Muscle layer of duodenum (tissue), 2 donors: ENCODE results near the gene IL32.

Source experiments
- H3K27ac ChIP-seq: one replicate; pipeline ENCODE4 v1.7.0; 2013; ENCODE audit warnings: mild to moderate bottlenecking, low read length
- H3K27me3 ChIP-seq: one replicate; pipeline ENCODE4 v1.7.0; 2013; ENCODE audit warnings: low read depth, mild to moderate bottlenecking, control low read depth, low read length
- H3K36me3 ChIP-seq, 2 donors: one replicate each; pipeline ENCODE4 v1.7.0; 2013; ENCODE audit warnings: low read length in 2 of 2, control low read depth in 1 of 2, mild to moderate bottlenecking in 1 of 2; ENCODE audit not compliant: insufficient read depth in 2 of 2, control insufficient read depth in 1 of 2
- H3K4me1 ChIP-seq, 2 donors: one replicate each; pipeline ENCODE4 v1.7.0; 2013; ENCODE audit warnings: low read length in 2 of 2, mild to moderate bottlenecking in 2 of 2, control low read depth in 1 of 2, moderate library complexity in 1 of 2; ENCODE audit not compliant: insufficient read depth in 2 of 2, control insufficient read depth in 1 of 2
- H3K4me3 ChIP-seq, 2 donors: one replicate each; pipeline ENCODE4 v1.7.0; 2013; ENCODE audit warnings: low read length in 2 of 2, low read depth in 1 of 2, mild to moderate bottlenecking in 1 of 2
- H3K9me3 ChIP-seq, 2 donors: one replicate each; pipeline ENCODE4 v1.7.0; 2013; ENCODE audit warnings: low read length in 2 of 2, control low read depth in 1 of 2, mild to moderate bottlenecking in 1 of 2; ENCODE audit not compliant: control insufficient read depth in 1 of 2
- donor health status: healthy.

Gene IL32

DNA sequence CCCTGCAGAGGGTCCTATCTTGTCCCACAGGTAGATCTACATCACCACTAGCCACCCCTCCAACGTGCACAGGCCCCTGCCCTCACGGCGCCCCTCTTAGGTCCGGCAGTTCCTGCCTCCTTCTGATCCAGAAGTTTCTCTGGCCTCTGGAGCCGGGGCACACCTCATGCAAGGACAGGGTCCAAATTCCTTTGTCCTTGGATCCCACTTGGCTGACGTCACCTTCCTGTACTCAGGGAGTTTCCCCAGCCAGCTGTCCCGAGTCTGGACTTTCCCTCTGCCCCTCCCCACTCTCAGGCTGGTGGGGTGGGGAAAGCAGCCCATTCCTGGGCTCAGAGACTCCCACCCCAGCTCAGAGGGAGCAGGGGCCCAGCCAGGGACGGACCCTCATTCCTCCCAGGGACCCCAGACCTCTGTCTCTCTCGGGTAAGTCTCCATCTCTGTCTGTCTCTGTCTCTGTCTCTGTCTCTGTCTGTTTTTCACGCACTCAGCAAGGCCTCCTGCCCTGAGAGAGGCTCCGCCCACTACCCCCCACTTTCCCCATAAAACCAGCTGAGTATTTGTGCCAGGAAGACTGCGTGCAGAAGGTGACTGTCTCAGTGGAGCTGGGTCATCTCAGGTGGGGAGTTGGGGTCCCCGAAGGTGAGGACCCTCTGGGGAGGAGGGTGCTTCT is at the start of gene IL32:
Gene IL32 (plus strand): TSS at position 572 of the 673 bp plus-strand sequence. CDS start 172 bp downstream, outside the sequence.
- Histone ChIP-seq H3K36me3 (no peaks in the 10 kb centered on the region), H3K9me3 (no peaks in the 10 kb centered on the region), H3K27ac (peak within 1 kb of the TSS; percentile 87), H3K4me3 (peak within 1 kb of the TSS; percentile 48 to 78), H3K4me1 (peaks cover 0 to 6% of the 10 kb centered on the region in 2 donors), H3K27me3 (no peaks in the 10 kb centered on the region)

- Histone ChIP-seq H3K4me1 (peaks cover 0 to 12% of the 10 kb centered on the region in 2 donors), H3K9me3 (no peaks in the 10 kb centered on the region), H3K36me3 (peaks cover 0 to 6% of the 10 kb centered on the region in 2 donors), H3K27ac (no peak overlapping the region), H3K4me3 (no peak overlapping the region), H3K27me3 (peaks cover 28% of the 10 kb centered on the region)
Measured at GRCh38 chr16:3015865-3016521, 49.4 kb upstream of the IL32 start.

DNA sequence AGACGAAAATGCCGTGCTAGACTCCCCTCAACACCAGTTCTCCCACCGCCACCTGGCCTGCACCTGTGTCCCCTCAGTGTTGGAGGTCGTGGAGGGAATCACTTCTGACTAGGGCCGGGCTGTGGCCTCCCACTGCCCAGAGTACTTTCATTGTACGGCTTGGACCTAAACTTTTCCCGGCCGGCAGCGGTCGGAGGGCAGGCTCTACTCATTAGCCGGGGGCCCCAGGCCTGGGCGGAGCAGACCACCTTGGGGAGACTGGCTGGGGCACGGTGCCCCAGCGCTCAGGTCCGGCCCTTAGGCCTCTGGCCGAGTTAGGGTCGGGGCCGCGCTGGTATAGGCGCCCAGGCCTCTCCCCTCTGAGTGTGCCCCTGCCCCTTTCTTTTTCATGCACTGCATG is 48.1 kb upstream of the IL32 start:
- Histone ChIP-seq H3K27me3 (peaks cover 21% of the 10 kb centered on the region), H3K9me3 (no peaks in the 10 kb centered on the region), H3K36me3 (peaks cover 3 to 18% of the 10 kb centered on the region in 2 donors), H3K4me3 (no peak overlapping the region), H3K4me1 (peaks cover 5 to 20% of the 10 kb centered on the region in 2 donors), H3K27ac (no peak overlapping the region)

GRCh38 chr16:3017794-3018506 is 47.5 kb upstream of the IL32 start, which contains the start of gene CLDN6:
CLDN6 (minus strand) TSS chr16:3018183; CDS start chr16:3016021, 2,162 bp downstream.
- Histone ChIP-seq H3K27ac (no peak within 1 kb of the TSS), H3K9me3 (no peaks in the 10 kb centered on the region), H3K4me1 (peaks cover 11 to 26% of the 10 kb centered on the region in 2 donors), H3K36me3 (peaks cover 3 to 24% of the 10 kb centered on the region in 2 donors), H3K4me3 (no peak within 1 kb of the TSS), H3K27me3 (peaks cover 18% of the 10 kb centered on the region)

DNA sequence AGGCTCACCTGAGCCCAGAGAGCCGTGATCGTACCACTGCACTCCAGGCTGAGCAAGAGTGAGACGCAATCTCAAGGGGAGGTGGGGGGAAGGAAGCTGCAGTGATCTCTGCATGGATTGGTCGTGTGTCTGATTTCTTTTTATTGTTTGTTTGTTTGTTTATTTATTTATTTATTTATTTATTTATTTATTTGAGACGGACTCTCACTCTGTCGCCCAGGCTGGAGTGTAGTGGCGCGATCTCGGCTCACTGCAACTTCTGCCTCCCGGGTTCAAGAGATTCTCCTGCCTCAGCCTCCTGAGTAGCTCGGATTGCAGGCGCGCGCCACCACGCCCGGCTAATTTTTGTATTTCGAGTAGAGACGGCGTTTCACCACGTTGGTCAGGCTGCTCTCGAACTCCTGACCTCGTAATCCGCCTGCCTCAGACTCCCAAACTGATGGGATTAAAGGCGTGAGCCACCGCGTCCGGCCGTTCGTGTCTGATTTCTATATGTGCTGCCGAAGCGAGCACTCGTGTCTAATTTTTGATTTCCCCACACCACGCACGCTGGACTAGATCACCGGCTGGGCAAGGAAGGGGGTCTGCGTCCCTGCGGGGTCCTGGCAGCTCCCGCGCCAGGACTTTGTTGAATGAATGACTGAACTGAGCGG is 45.7 kb upstream of the IL32 start:
- H3K27ac ChIP-seq = no peak overlapping the region
- H3K4me1 ChIP-seq = peaks cover 15 to 34% of the 10 kb centered on the region in 2 donors
- H3K4me3 ChIP-seq = peak overlapping the region; percentile 48 to 81

DNA sequence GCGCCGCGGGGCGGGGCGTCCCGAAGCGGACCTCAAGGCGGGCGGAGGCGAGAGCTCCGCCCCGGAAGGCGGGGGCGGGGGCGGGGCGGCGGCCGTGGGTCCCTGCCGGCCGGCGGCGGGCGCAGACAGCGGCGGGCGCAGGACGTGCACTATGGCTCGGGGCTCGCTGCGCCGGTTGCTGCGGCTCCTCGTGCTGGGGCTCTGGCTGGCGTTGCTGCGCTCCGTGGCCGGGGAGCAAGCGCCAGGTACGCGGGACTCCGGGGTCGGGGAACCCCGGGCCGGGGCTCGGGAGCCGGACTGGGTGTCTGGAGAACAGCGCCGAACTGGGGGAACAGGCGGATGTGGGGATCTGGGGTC is 45.2 kb upstream of the IL32 start, which contains the start of gene TNFRSF12A:
Gene TNFRSF12A (plus strand): TSS at position 122 of the 357 bp plus-strand sequence. CDS start 30 bp downstream, at position 152.
- Histone ChIP-seq H3K4me3 (peak within 1 kb of the TSS; percentile 81 to 85), H3K27ac (peak within 1 kb of the TSS; percentile 95), H3K4me1 (peaks cover 15 to 34% of the 10 kb centered on the region in 2 donors), H3K36me3 (peaks cover 3 to 24% of the 10 kb centered on the region in 2 donors), H3K9me3 (no peaks in the 10 kb centered on the region), H3K27me3 (peaks cover 14% of the 10 kb centered on the region)

More for the DNA sequence above, 45.7 kb upstream of the IL32 start:
- no peaks in the 10 kb centered on the region for H3K9me3 ChIP-seq
- peaks cover 3 to 24% of the 10 kb centered on the region in 2 donors for H3K36me3 ChIP-seq
- peaks cover 14% of the 10 kb centered on the region for H3K27me3 ChIP-seq

DNA sequence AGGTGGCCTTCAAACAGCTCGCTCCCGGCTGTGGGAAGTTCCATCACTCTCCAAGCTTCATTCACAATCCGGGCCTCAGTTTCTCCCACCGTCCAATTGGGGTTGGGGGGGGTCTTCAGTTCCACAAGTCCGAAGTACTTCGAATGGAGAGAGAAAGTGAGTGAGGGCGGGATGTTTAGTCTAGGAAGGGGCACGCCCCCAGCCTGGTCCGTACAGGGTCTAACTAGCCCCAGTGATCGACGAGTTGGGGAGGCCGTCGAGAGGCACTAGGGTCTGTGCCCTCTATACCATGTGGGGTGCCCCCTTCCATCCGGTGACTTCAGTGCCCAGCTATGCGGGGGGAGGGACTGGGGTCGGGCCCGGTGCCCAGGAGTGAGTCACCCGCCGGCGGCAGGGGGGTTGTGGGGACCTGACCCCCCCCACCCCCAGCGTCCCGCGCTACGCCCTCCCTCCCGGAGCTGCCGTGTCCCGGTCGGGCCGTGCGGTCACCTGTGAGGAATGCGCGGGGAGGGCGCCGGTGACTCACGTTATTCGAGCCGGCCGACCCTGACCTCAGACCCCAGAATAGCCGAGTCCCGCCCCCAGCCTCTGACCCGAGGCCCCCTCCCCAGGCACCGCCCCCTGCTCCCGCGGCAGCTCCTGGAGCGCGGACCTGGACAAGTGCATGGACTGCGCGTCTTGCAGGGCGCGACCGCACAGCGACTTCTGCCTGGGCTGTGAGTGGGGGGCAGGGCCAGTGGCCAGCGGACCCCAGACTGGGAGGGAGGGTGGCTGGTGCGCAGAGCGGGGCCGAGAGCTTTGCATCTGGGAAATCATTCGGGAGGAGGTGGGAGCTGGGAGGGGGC is 44.6 kb upstream of the IL32 start:
- H3K4me3 ChIP-seq = peak overlapping the region; percentile 81 to 85
- H3K9me3 ChIP-seq = no peaks in the 10 kb centered on the region
- H3K27ac ChIP-seq = peak overlapping the region; percentile 95
- peaks cover 15 to 34% of the 10 kb centered on the region in 2 donors for H3K4me1 ChIP-seq
- H3K27me3 ChIP-seq = peaks cover 14% of the 10 kb centered on the region
- H3K36me3 ChIP-seq = peaks cover 3 to 26% of the 10 kb centered on the region in 2 donors

DNA sequence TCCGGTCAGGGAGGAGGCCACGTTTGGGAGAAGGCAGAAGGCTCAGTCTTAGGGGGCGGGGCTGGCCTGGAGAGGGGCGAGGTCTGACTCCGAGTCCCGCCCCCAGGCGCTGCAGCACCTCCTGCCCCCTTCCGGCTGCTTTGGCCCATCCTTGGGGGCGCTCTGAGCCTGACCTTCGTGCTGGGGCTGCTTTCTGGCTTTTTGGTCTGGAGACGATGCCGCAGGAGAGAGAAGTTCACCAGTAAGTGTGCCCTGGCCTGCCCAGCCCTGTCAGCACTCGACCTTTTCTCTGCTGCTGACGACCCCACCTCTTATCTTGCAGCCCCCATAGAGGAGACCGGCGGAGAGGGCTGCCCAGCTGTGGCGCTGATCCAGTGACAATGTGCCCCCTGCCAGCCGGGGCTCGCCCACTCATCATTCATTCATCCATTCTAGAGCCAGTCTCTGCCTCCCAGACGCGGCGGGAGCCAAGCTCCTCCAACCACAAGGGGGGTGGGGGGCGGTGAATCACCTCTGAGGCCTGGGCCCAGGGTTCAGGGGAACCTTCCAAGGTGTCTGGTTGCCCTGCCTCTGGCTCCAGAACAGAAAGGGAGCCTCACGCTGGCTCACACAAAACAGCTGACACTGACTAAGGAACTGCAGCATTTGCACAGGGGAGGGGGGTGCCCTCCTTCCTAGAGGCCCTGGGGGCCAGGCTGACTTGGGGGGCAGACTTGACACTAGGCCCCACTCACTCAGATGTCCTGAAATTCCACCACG is 43.8 kb upstream of the IL32 start:
- Histone ChIP-seq H3K4me1 (peaks cover 15 to 34% of the 10 kb centered on the region in 2 donors), H3K9me3 (no peaks in the 10 kb centered on the region), H3K27me3 (peaks cover 14% of the 10 kb centered on the region), H3K27ac (peak overlapping the region; percentile 95), H3K36me3 (peaks cover 11 to 30% of the 10 kb centered on the region in 2 donors), H3K4me3 (peak overlapping the region; percentile 63 to 81)

DNA sequence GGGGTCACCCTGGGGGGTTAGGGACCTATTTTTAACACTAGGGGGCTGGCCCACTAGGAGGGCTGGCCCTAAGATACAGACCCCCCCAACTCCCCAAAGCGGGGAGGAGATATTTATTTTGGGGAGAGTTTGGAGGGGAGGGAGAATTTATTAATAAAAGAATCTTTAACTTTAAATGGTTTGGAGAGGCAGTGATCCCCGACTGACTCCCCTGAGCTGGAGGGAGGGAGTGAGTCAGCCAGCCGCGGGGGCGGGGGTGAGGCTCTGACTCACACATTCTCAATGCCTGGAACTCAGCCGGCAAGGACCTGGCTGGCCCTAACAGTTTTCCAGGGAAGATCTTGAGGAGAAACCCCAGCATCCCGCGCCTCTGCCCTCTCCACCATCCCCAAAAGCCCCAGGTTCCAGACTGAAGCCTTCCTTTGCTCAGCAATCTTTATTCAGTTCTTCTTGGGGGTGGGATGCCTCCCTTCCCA is 43.2 kb upstream of the IL32 start:
- Histone ChIP-seq H3K4me1 (peaks cover 15 to 34% of the 10 kb centered on the region in 2 donors), H3K36me3 (peaks cover 15 to 35% of the 10 kb centered on the region in 2 donors), H3K4me3 (peak overlapping the region; percentile 69 to 81), H3K27me3 (peaks cover 12% of the 10 kb centered on the region), H3K27ac (peak overlapping the region; percentile 95), H3K9me3 (no peaks in the 10 kb centered on the region)
